GM18867 (cell line): ENCODE data around the gene CCDC51.

Experiments
- ATAC-seq: cut with Tn5 transposase; IDR thresholded peaks from one replicate; pipeline ENCODE4 v1.9.1; 2021; ENCODE audit warnings: mild to moderate bottlenecking, moderate library complexity; ENCODE audit not compliant: unreplicated experiment

The CCDC51 gene

DNA sequence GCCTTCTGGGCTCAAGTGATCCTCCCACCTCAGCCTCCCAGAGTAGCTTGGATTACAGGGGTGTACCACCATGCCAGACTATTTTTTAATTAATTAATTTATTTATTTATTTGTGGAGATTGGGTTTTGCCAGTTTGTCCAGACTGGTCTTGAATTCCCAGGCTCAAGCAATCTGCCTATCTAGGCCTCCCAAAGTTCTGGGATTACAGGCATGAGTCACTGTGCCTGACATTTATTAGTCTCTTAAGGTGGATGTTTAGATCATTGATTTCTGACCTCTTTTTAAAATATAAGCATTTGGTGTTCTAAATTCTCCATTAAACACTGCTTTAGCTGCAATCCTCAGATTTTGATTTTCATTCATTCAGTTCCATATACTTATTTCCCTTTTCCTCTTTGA, 52.3 kb downstream of the CCDC51 start:
- no peak for ATAC-seq
